Hepatocyte (in vitro differentiated cells): ENCODE results near the gene SOX3. TPM values are rescaled to one million over a fixed set of nuclear protein-coding genes. Genes with fewer than 3 reads are reported as not detected.

ENCODE experiments used
- DNase-seq: peaks from one replicate; pipeline ENCODE4 v3.0.0-alpha.2; 2016; ENCODE audit warnings: low spot score
- H2AFZ ChIP-seq: fragments of 200-600 bp; sonication (generic); 2 replicates; pipeline ENCODE4 v1.6.0; 2016; ENCODE audit warnings: antibody characterized with exemption, mild to moderate bottlenecking
- H3K27ac ChIP-seq: fragments of 200-600 bp; sonication (generic); 2 replicates; pipeline ENCODE4 v1.5.1; 2016; ENCODE audit warnings: mild to moderate bottlenecking
- H3K27me3 ChIP-seq: fragments of 200-600 bp; sonication (generic); 2 replicates; pipeline ENCODE4 v1.6.1; 2016
- H3K36me3 ChIP-seq: fragments of 200-600 bp; sonication (generic); replicated peaks from 2 replicates; pipeline ENCODE4 v1.5.1; 2016; ENCODE audit warnings: low read depth; ENCODE audit not compliant: insufficient read depth
- H3K4me1 ChIP-seq: fragments of 200-600 bp; sonication (generic); 2 replicates; pipeline ENCODE4 v1.5.1; 2016; ENCODE audit warnings: mild to moderate bottlenecking, moderate library complexity; ENCODE audit not compliant: insufficient read depth
- H3K4me2 ChIP-seq: fragments of 200-600 bp; sonication (generic); 2 replicates; pipeline ENCODE4 v1.6.0; 2016
- H3K4me3 ChIP-seq: fragments of 200-600 bp; sonication (generic); 2 replicates; pipeline ENCODE4 v1.5.1; 2016; ENCODE audit warnings: mild to moderate bottlenecking
- H3K79me2 ChIP-seq: fragments of 200-600 bp; sonication (generic); 2 replicates; pipeline ENCODE4 v1.6.0; 2017; ENCODE audit warnings: mild to moderate bottlenecking
- H3K9me2 ChIP-seq: fragments of 200-600 bp; sonication (generic); replicated peaks from 2 replicates; pipeline ENCODE4 v1.6.0; 2017; ENCODE audit warnings: mild to moderate bottlenecking; ENCODE audit not compliant: insufficient read depth
- H3K9me3 ChIP-seq: fragments of 200-600 bp; sonication (generic); 2 replicates; pipeline ENCODE4 v1.5.1; 2016; ENCODE audit warnings: low read depth, mild to moderate bottlenecking
- H4K20me1 ChIP-seq: fragments of 200-600 bp; sonication (generic); 2 replicates; pipeline ENCODE4 v1.6.0; 2016; ENCODE audit warnings: mild to moderate bottlenecking; ENCODE audit not compliant: insufficient read depth, poor library complexity, severe bottlenecking
- EZH2 ChIP-seq: fragments of 200-600 bp; sonication (generic); IDR thresholded peaks from 2 replicates; pipeline ENCODE4 v1.6.1; 2016; ENCODE audit warnings: antibody characterized with exemption, mild to moderate bottlenecking, borderline replicate concordance
- EZH2phosphoT487 ChIP-seq: fragments of 200-600 bp; sonication (generic); IDR thresholded peaks from one replicate; pipeline ENCODE4 v1.6.1; 2018; ENCODE audit warnings: antibody characterized with exemption, mild to moderate bottlenecking, low read depth, moderate library complexity; ENCODE audit not compliant: unreplicated experiment, severe bottlenecking
- WGBS: methylation state at CpG from one replicate; pipeline ENCODE4 v1.1.6; 2016; ENCODE audit warnings: low lambda C conversion rate; ENCODE audit errors: missing lambda C conversion rate; 5-methylcytosine and 5-hydroxymethylcytosine counted together
- polyA plus RNA-seq: library from polyadenylated mRNA; unstranded; fragments of >200 nt; fragmentation: Nextera tagmentation; extraction: Ambion mirVana; gene quantifications from 2 replicates; pipeline ENCODE4 v1.2.1, GENCODE V29; 2016
- total RNA-seq: library from RNA; depleted of rRNA; stranded (reverse); fragments of >200 nt; gene quantifications from 2 replicates; pipeline ENCODE4 v1.2.3, GENCODE V29; 2014
- TF ChIP-seq, protein P1 (sequence below): fragments of 200-600 bp; sonication (generic); IDR thresholded peaks from 2 replicates; pipeline ENCODE4 v1.5.1; 2016; ENCODE audit warnings: antibody characterized with exemption, mild to moderate bottlenecking; ENCODE audit not compliant: poor library complexity

The SOX3 gene
- total RNA-seq = not detected in 2 replicates
- 0.54 TPM in 1 of 2 replicates, not detected in the other for polyA plus RNA-seq

DNA sequence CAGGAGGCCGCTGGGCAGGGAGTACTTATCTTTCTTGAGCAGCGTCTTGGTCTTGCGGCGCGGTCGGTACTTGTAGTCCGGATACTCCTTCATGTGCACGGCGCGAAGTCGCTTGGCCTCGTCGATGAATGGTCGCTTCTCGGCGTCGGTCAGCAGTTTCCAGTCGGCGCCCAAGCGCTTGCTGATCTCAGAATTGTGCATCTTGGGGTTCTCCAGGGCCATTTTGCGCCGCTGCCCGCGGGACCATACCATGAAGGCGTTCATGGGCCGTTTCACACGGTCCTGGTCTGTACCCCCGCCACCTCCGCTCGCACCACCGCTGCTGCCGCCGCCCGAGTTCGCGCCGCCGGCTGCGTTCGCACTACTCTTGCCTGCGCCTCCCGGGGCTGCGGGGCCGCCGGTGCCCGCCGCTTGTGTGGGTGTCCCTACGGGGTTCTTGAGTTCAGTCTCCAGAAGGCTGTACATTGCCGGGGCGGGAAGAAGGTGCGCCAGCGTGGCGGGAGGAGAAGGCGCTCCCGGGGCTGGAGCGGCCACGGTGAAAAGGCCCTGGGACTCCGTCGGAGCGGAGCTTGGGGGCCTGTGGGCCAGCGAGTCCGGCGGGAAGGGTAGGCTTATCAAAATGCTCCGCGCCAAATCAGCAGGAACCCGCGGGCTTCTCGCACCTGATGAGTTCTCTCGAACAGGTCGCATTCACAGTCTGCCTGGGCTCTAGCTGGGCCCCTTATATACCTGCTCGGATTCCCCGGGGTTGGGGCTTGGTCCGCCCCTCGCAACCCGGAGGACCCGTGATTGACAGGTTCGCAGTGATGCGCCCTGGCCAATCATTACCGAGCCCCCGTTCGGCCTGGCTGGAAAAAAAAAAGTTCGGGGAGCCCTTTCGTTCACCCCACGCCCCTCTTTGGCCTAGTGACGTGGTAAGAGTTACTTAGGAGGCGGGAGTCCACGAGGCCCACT is at the start of gene SOX3:
SOX3 (minus strand) TSS at position 699 of the 954 bp plus-strand sequence; CDS start at position 690, 9 bp downstream.
- Histone ChIP-seq H3K36me3 (no peaks in the 10 kb centered on the region), H3K4me1 (no peaks in the 10 kb centered on the region), H3K27me3 (peaks cover 87% of the 10 kb centered on the region), H4K20me1 (no peaks in the 10 kb centered on the region), H3K4me2 (peak within 1 kb of the TSS; percentile 78), H3K27ac (no peak within 1 kb of the TSS), H3K9me2 (no peaks in the 10 kb centered on the region), H2AFZ (no peak within 1 kb of the TSS), H3K79me2 (no peaks in the 10 kb centered on the region), H3K9me3 (no peaks in the 10 kb centered on the region), H3K4me3 (no peak within 1 kb of the TSS)
- TF ChIP-seq EZH2 (peak; percentile 96), EZH2phosphoT487 (peak; percentile 15)
- TF ChIP-seq, protein P1, sequence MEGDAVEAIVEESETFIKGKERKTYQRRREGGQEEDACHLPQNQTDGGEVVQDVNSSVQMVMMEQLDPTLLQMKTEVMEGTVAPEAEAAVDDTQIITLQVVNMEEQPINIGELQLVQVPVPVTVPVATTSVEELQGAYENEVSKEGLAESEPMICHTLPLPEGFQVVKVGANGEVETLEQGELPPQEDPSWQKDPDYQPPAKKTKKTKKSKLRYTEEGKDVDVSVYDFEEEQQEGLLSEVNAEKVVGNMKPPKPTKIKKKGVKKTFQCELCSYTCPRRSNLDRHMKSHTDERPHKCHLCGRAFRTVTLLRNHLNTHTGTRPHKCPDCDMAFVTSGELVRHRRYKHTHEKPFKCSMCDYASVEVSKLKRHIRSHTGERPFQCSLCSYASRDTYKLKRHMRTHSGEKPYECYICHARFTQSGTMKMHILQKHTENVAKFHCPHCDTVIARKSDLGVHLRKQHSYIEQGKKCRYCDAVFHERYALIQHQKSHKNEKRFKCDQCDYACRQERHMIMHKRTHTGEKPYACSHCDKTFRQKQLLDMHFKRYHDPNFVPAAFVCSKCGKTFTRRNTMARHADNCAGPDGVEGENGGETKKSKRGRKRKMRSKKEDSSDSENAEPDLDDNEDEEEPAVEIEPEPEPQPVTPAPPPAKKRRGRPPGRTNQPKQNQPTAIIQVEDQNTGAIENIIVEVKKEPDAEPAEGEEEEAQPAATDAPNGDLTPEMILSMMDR = no peak
- DNase-seq = no peak
- WGBS = 48% methylated on average over 85 of the region's 87 CpGs

DNA sequence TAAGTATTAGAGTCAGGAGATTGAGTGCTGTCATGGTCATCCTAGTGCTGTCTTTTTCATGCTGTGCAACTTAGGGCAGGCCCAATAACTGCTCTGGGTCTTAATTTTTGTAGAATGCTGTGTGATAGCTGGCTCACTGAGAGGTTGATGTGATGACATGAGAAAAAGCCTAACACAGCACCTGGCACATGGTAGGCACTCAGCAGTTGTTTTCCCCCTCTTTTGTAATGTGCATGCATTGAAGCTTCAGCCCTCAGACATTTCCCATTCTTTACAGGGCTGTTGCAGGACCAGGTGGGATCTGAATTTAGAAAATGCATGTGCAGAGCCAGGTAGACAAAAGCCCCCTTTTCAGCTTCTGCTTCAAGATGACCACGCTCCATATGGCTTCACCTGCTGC is 44.1 kb upstream of the SOX3 start:
- WGBS = 79% methylated on average over 1 of the region's 1 CpG
- H2AFZ ChIP-seq = no peak overlapping the region
- TF ChIP-seq EZH2phosphoT487 = no peak
- no peaks in the 10 kb centered on the region for H3K9me3 ChIP-seq
- no peaks in the 10 kb centered on the region for H3K27me3 ChIP-seq
- no peaks in the 10 kb centered on the region for H3K4me1 ChIP-seq
- no peak overlapping the region for H3K4me3 ChIP-seq
- no peaks in the 10 kb centered on the region for H3K79me2 ChIP-seq
- H4K20me1 ChIP-seq = no peaks in the 10 kb centered on the region
- H3K4me2 ChIP-seq = no peak overlapping the region
- H3K36me3 ChIP-seq = no peaks in the 10 kb centered on the region
- no peak for DNase-seq
- H3K27ac ChIP-seq = no peak overlapping the region
- H3K9me2 ChIP-seq = no peaks in the 10 kb centered on the region

DNA sequence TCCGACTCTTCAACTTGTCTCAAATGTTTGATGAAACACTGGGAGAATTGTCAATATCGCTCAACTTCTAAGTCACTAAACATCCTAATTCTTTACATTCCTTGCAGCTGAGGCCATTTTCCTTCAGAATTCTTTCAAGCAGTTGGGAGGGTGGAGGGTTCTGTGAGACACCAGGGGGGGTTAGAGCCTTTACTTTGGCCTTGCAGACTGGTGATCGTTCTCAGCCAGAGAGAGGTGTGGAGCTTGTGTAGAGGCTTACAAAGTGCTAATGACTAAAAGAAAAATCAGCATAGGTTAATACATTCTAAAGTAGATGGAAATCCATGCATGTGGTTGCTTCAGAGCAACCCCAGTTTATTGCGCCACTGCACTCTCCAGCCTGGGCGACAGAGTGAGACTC is 21.3 kb upstream of the SOX3 start:
- H3K9me2 ChIP-seq = no peaks in the 10 kb centered on the region
- no peaks in the 10 kb centered on the region for H3K9me3 ChIP-seq
- H3K27me3 ChIP-seq = no peaks in the 10 kb centered on the region
- no peaks in the 10 kb centered on the region for H3K4me1 ChIP-seq
- no peaks in the 10 kb centered on the region for H3K79me2 ChIP-seq
- DNase-seq = no peak
- H3K27ac ChIP-seq = no peak overlapping the region
- H3K4me2 ChIP-seq = no peak overlapping the region
- no peaks in the 10 kb centered on the region for H3K36me3 ChIP-seq
- no peaks in the 10 kb centered on the region for H4K20me1 ChIP-seq
- H3K4me3 ChIP-seq = no peak overlapping the region
- WGBS = 58% methylated on average over 5 of the region's 5 CpGs
- TF ChIP-seq, protein P1 = no peak
- TF ChIP-seq EZH2phosphoT487 (no peak), EZH2 (no peak)
- H2AFZ ChIP-seq = no peak overlapping the region

DNA sequence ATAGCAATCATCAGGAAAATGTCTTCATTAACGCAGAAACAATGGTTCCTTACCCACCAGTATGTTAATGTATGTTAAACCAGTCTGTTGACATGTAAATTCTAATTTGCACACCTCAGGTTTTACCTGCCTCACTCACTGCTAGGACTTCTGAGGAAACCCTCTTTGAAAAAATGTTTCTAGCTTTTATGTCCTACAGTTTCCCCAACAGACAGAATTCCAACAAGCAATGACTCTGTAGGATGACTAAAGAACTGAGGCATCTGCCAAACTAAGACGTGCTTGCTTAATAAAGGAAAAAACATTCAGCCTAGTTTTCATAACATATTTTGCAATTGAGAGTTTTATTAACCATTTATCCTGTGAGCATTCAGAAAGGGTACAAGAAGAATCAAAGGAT is 20.6 kb upstream of the SOX3 start:
- Histone ChIP-seq H3K4me2 (no peak overlapping the region), H4K20me1 (no peaks in the 10 kb centered on the region), H2AFZ (no peak overlapping the region), H3K79me2 (no peaks in the 10 kb centered on the region), H3K27me3 (no peaks in the 10 kb centered on the region), H3K4me1 (no peaks in the 10 kb centered on the region), H3K9me2 (no peaks in the 10 kb centered on the region), H3K4me3 (no peak overlapping the region), H3K27ac (no peak overlapping the region), H3K36me3 (no peaks in the 10 kb centered on the region), H3K9me3 (no peaks in the 10 kb centered on the region)
- 32% methylated on average over 2 of the region's 2 CpGs for WGBS
- DNase-seq = no peak
- TF ChIP-seq, protein P1 = no peak
- TF ChIP-seq EZH2 = no peak
- no peak for TF ChIP-seq EZH2phosphoT487
